GM04503 (cell line): Measurements from ENCODE around the gene TPSAB1.

Experiments used
- DNase-seq: peaks from one replicate; pipeline ENCODE4 v3.0.0-alpha.2; 2012; ENCODE audit warnings: low read depth

TPSAB1 gene

GRCh38 chr16:1210461-1210860 lies 30.0 kb upstream of the TPSAB1 start:
- DNase-seq: no peak

DNA sequence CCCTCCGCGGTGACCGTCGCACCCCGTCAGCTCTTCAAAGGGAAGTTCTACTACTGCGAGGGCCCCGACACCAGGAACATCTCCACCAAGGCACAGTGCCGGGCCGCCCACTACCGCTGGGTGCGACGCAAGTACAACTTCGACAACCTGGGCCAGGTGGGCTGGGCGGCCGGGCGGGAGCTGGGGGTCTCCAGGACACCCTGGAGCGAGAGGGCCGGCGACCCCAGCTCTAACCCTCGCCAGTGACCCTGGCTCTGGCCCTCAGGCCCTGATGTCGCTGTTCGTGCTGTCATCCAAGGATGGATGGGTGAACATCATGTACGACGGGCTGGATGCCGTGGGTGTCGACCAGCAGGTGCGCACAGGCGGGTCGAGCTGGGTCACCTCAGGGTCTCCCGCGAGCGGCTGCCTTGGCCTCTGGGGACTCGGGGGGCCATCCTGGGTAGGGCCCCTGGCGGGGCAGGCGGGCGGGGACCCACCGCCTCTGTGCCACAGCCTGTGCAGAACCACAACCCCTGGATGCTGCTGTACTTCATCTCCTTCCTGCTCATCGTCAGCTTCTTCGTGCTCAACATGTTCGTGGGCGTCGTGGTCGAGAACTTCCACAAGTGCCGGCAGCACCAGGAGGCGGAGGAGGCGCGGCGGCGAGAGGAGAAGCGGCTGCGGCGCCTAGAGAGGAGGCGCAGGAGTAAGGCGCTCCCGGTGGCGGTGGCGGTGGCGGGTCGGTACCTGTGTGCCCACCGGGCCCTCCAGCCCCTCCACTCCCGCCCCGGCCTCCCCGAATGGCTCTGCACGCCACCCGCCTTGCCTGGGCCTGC lies 28.8 kb upstream of the TPSAB1 start:
- DNase-seq: no peak

DNA sequence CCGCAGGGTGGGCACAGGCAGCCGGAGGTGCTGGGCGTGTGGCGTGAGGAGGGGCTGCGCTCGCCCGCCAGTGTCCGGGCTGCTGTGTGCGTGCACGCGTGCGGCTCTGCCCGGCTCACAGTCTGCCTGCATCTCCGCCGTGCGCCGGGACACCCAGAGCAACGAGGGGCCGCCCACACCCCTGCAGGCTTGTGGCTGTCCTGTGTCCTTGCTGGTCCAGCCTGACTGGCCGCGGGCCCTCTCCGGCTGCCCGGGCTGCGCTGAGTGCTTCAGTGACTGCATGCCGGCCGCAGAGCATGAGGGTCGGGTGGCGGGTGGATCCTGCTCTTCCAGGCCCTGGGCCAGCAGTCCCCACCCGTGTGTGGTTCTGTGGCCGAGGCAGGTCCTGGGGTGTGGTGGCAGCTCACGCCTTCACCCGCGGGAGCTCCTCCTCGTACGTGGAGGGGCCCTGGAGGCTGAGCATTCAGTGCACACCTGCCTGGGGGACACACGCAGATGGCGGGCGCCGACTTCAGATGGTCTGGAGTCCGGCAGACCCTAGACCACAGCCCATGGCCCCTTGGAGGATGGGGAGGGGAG lies 27.8 kb upstream of the TPSAB1 start:
- DNase-seq: no peak

DNA sequence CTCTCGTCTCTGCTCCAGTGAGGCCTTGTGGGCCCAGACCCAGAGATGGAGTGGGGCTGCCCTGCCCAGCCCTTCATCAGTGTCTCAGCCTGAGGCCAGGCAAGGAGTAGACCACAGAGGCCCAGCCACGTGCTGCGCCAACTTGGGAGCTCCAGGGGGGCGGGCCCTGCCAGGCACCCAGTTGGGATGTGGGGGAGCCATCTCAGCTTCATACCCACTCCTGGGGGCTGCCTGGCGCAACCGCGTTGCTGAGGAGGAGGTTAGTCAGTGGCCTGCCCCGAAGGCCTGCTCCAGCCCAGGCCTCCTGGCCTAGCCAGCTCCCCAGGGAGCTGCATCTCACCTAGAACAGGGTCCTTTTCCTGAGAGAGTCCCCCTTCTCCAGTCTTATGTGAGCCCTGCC lies 27.3 kb upstream of the TPSAB1 start:
- DNase-seq: no peak

DNA sequence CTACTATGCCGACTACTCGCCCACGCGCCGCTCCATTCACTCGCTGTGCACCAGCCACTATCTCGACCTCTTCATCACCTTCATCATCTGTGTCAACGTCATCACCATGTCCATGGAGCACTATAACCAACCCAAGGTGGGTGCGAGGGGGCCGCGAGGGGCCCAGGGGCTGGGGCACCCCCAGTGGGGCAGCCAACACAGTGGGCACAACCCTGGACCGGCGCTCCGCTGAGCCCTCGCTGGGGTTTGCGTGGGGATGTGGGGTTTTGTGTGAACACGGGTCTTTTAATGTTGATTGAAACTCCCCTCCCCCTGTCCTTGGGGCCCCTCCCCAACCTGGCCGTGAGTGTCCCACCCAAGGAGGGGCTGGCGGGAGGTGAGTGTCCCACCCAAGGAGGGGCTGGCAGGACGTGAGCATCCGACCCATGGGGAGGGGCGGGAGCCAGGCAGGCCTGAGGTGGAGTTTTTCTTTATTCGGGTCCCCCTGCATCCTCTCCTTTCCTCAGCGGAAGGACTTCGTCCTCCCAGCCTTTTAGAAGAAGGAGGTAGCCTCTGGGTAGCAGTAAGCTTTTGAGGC lies 26.6 kb upstream of the TPSAB1 start:
- DNase-seq: no peak

- DNase-seq: no peak
These were observed 25.8 kb upstream of the TPSAB1 start for GRCh38 chr16:1214719-1215118.

GRCh38 chr16:1215574-1216295 lies 24.8 kb upstream of the TPSAB1 start:
- DNase-seq: no peak

- DNase-seq: no peak
These were observed 24.2 kb upstream of the TPSAB1 start for GRCh38 chr16:1216296-1216619.

DNA sequence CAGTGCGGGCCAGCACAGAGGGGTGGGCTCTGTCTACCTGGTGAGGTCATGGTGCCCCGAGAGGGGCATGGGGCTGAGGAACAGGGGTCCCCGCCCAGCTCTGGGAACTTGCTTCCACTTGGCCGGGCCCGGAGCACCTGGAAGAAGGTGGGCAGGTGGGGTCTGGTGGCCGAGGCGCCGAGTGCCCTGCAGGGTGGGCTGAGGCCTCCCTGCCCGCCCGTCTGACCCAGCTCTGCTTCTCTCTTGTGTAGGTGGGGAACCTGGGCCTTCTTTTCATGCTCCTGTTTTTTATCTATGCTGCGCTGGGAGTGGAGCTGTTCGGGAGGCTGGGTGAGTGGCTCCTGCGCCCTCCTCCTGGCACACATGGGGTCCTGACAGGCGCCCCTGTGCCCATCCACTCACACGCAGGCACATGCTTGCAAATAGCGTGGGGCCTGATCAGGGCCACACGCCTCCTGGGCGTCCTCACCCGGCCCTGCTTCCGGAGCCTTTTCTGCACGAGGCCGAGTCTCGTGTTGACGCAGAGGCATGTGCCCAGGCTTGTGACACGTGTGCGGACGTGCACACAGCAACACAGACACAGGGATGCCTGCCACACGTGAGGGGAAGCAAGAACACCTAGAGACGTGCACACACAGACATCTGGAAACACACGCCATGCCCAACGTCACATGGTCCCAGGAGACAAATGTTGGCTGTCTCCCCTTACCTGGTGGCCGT lies 23.7 kb upstream of the TPSAB1 start:
- no peak for DNase-seq

- no peak for DNase-seq
These were observed 23.0 kb upstream of the TPSAB1 start for GRCh38 chr16:1217526-1217925.

- DNase-seq: no peak
These were observed 22.2 kb upstream of the TPSAB1 start for GRCh38 chr16:1218061-1218929.

- no peak for DNase-seq
These were observed 21.4 kb upstream of the TPSAB1 start for GRCh38 chr16:1218930-1219611.

DNA sequence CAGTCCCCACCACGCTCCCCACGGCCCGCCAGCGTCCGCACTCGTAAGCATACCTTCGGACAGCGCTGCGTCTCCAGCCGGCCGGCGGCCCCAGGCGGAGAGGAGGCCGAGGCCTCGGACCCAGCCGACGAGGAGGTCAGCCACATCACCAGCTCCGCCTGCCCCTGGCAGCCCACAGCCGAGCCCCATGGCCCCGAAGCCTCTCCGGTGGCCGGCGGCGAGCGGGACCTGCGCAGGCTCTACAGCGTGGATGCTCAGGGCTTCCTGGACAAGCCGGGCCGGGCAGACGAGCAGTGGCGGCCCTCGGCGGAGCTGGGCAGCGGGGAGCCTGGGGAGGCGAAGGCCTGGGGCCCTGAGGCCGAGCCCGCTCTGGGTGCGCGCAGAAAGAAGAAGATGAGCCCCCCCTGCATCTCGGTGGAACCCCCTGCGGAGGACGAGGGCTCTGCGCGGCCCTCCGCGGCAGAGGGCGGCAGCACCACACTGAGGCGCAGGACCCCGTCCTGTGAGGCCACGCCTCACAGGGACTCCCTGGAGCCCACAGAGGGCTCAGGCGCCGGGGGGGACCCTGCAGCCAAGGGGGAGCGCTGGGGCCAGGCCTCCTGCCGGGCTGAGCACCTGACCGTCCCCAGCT lies 20.3 kb upstream of the TPSAB1 start:
- DNase-seq: no peak

GRCh38 chr16:1220841-1221627 lies 19.5 kb upstream of the TPSAB1 start:
- DNase-seq: no peak

GRCh38 chr16:1221628-1222552 lies 18.6 kb upstream of the TPSAB1 start:
- no peak for DNase-seq

GRCh38 chr16:1222553-1223354 lies 17.8 kb upstream of the TPSAB1 start:
- DNase-seq: no peak
